GM19397 (cell line): Measurements from ENCODE around the gene MUSK.

ENCODE experiments used
- ATAC-seq: cut with Tn5 transposase; IDR thresholded peaks from one replicate; pipeline ENCODE4 v1.9.1; 2021; ENCODE audit warnings: mild to moderate bottlenecking, moderate library complexity; ENCODE audit not compliant: unreplicated experiment

Gene MUSK

DNA sequence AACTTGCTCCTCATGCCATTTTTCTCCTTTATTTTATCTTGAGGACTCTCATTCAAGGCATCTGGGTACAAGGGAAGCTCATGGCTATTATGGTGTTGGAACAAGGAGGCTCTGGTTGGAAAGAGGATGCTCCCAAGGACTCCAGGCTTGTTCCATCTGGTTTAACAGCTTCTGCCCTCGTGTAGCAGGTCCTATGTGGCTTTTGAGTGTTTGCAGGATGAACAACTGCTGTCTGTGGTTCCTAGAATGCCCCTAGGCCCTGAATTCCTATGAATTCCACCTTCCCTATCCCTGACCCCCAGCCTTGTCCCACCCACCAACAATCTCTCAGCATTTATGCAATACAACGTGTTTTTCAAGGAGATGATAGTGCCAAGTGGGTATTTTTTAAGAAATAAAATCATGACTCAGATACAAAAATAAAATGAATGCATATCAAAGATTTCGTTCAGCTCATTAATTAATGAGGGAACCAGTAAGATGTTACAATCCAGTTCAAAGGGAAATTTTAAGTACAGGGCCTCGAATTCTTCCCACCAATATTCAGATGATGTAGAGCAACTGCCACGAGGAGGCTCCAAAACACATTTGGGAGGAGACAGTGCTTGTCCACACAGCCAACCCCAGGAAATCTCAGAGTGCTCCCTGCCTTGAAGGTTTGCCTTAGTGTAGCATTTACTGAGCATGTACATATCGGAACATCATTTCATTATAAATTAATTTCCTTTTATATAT lies 182.0 kb downstream of the MUSK start:
- ATAC-seq, result no peak
